Mesendoderm (in vitro differentiated cells): ENCODE results near the gene SNRNP25.
"Not testable (repeated sequence)": the region's sequence is repeated elsewhere in the genome, so short reads cannot be mapped to it uniquely, and the experiment has no call there.

Experiments used
- DNase-seq: peaks from one replicate; pipeline ENCODE4 v3.0.0; 2013
- H2AK5ac ChIP-seq: 2 replicates; pipeline ENCODE4 v1.6.1; 2013; ENCODE audit warnings: low read length, inconsistent platforms
- H2BK120ac ChIP-seq: 2 replicates; pipeline ENCODE4 v1.6.1; 2013; ENCODE audit warnings: low read depth, mild to moderate bottlenecking, low read length, moderate library complexity, mixed read lengths
- H2BK15ac ChIP-seq: replicated peaks from 2 replicates; pipeline ENCODE4 v1.6.1; 2013; ENCODE audit warnings: low read depth, mild to moderate bottlenecking, moderate library complexity
- H2BK5ac ChIP-seq: 2 replicates; pipeline ENCODE4 v1.6.1; 2013; ENCODE audit warnings: low read length, inconsistent platforms
- H3K18ac ChIP-seq: 2 replicates; pipeline ENCODE4 v1.6.1; 2013; ENCODE audit warnings: mild to moderate bottlenecking, low read length, mixed read lengths
- H3K23ac ChIP-seq: one replicate; pipeline ENCODE4 v1.6.1; 2013; ENCODE audit warnings: low read length
- H3K27ac ChIP-seq: 2 replicates; pipeline ENCODE4 v1.5.1; 2013; ENCODE audit warnings: low read depth, mild to moderate bottlenecking, inconsistent platforms, low read length, moderate library complexity
- H3K27me3 ChIP-seq: 2 replicates; pipeline ENCODE4 v1.6.1; 2013; ENCODE audit warnings: low read length, control low read depth, mild to moderate bottlenecking, inconsistent platforms; ENCODE audit not compliant: insufficient read depth, poor library complexity
- H3K36me3 ChIP-seq: 2 replicates; pipeline ENCODE4 v1.6.1; 2013; ENCODE audit warnings: low read length, inconsistent platforms; ENCODE audit not compliant: control insufficient read depth, insufficient read depth
- H3K4ac ChIP-seq: one replicate; pipeline ENCODE4 v1.6.1; 2013; ENCODE audit warnings: low read depth, mild to moderate bottlenecking, low read length, moderate library complexity
- H3K4me1 ChIP-seq: 2 replicates; pipeline ENCODE4 v1.6.1; 2013; ENCODE audit warnings: low read depth, low read length, inconsistent platforms; ENCODE audit not compliant: control insufficient read depth
- H3K4me2 ChIP-seq: 2 replicates; pipeline ENCODE4 v1.6.1; 2013; ENCODE audit warnings: low read length
- H3K4me3 ChIP-seq: 2 replicates; pipeline ENCODE4 v1.5.1; 2013; ENCODE audit warnings: mild to moderate bottlenecking, low read length
- H3K56ac ChIP-seq: one replicate; pipeline ENCODE4 v1.6.1; 2013; ENCODE audit warnings: low read length
- H3K79me1 ChIP-seq: 2 replicates; pipeline ENCODE4 v1.6.1; 2013; ENCODE audit warnings: low read length, inconsistent platforms
- H3K79me2 ChIP-seq: 2 replicates; pipeline ENCODE4 v1.6.1; 2013; ENCODE audit warnings: mild to moderate bottlenecking, low read length; ENCODE audit not compliant: control insufficient read depth, insufficient read depth
- H3K9ac ChIP-seq: 2 replicates; pipeline ENCODE4 v1.6.1; 2013; ENCODE audit warnings: low read length, inconsistent platforms
- H4K5ac ChIP-seq: one replicate; pipeline ENCODE4 v1.6.1; 2013; ENCODE audit warnings: low read length
- H4K8ac ChIP-seq: one replicate; pipeline ENCODE4 v1.6.1; 2013; ENCODE audit warnings: low read depth, mild to moderate bottlenecking, control low read depth, low read length, moderate library complexity
- WGBS: extraction: QIAGEN DNeasy Blood & Tissue Kit; methylation state at CpG from one replicate; pipeline ENCODE4 v1.1.7; 2013; ENCODE audit warnings: low lambda C conversion rate, missing lambda C conversion rate; ENCODE audit not compliant: insufficient coverage; ENCODE audit errors: extremely low coverage; 5-methylcytosine and 5-hydroxymethylcytosine counted together

SNRNP25 gene

GRCh38 chr16:24151-24550 lies 29.5 kb upstream of the SNRNP25 start:
- H3K79me1 ChIP-seq, H3K79me2 ChIP-seq: not testable (repeated sequence)
- WGBS, result no CpG with 5 or more reads among the region's 22 CpGs

GRCh38 chr16:25926-26348 lies 27.7 kb upstream of the SNRNP25 start:
- not testable (repeated sequence) for H2AK5ac ChIP-seq, H3K36me3 ChIP-seq, H4K8ac ChIP-seq, H2BK120ac ChIP-seq, DNase-seq, H3K4me1 ChIP-seq, H2BK5ac ChIP-seq, H3K56ac ChIP-seq, H3K27me3 ChIP-seq, H3K4ac ChIP-seq, H3K27ac ChIP-seq, H3K4me3 ChIP-seq, H3K79me1 ChIP-seq, H4K5ac ChIP-seq, H3K23ac ChIP-seq, H3K4me2 ChIP-seq, H3K9ac ChIP-seq, H2BK15ac ChIP-seq, H3K79me2 ChIP-seq, H3K18ac ChIP-seq
- WGBS, result no CpG with 5 or more reads among the region's 5 CpGs

More at GRCh38 chr16:24151-24550, 29.5 kb upstream of the SNRNP25 start:
- H3K27ac ChIP-seq, DNase-seq, H3K23ac ChIP-seq, H3K9ac ChIP-seq, H3K56ac ChIP-seq, H3K18ac ChIP-seq, H3K4ac ChIP-seq, H2BK5ac ChIP-seq, H2AK5ac ChIP-seq, H3K36me3 ChIP-seq, H3K4me1 ChIP-seq, H4K8ac ChIP-seq, H4K5ac ChIP-seq, H2BK15ac ChIP-seq, H3K4me2 ChIP-seq, H3K27me3 ChIP-seq, H3K4me3 ChIP-seq, H2BK120ac ChIP-seq: not testable (repeated sequence)

GRCh38 chr16:30627-31026 lies 23.0 kb upstream of the SNRNP25 start:
- H2BK15ac ChIP-seq, H2BK5ac ChIP-seq, H3K36me3 ChIP-seq, H4K5ac ChIP-seq, H3K23ac ChIP-seq, H3K9ac ChIP-seq, H3K4me1 ChIP-seq, H3K4me3 ChIP-seq, H3K56ac ChIP-seq, H2BK120ac ChIP-seq, H4K8ac ChIP-seq, H3K4me2 ChIP-seq, H2AK5ac ChIP-seq, DNase-seq, H3K79me2 ChIP-seq, H3K18ac ChIP-seq, H3K79me1 ChIP-seq, H3K27me3 ChIP-seq, H3K4ac ChIP-seq, H3K27ac ChIP-seq: not testable (repeated sequence)
- WGBS, result no CpG with 5 or more reads among the region's 7 CpGs

GRCh38 chr16:33154-33876 lies 20.3 kb upstream of the SNRNP25 start:
- H3K56ac ChIP-seq, H3K79me1 ChIP-seq, H2BK120ac ChIP-seq, H2BK5ac ChIP-seq, H3K27me3 ChIP-seq, H4K8ac ChIP-seq, H3K4me3 ChIP-seq, H3K4me2 ChIP-seq, H3K36me3 ChIP-seq, H3K27ac ChIP-seq, H3K18ac ChIP-seq, H3K9ac ChIP-seq, H3K23ac ChIP-seq, H3K79me2 ChIP-seq, H3K4ac ChIP-seq, H3K4me1 ChIP-seq, H2BK15ac ChIP-seq, H2AK5ac ChIP-seq, DNase-seq, H4K5ac ChIP-seq: not testable (repeated sequence)
- WGBS, result no CpG with 5 or more reads among the region's 8 CpGs

- no peak overlapping the region for H2BK15ac ChIP-seq
- H3K18ac ChIP-seq, result no peak overlapping the region
- H3K27ac ChIP-seq, result no peak overlapping the region
- H2AK5ac ChIP-seq, result no peak overlapping the region
- H4K5ac ChIP-seq, result no peak overlapping the region
- H3K23ac ChIP-seq, result no peak overlapping the region
- WGBS, result no CpG with 5 or more reads among the region's 21 CpGs
- no peak overlapping the region for H4K8ac ChIP-seq
- no peak overlapping the region for H3K9ac ChIP-seq
- no peak overlapping the region for H2BK5ac ChIP-seq
- no peak overlapping the region for H3K4me3 ChIP-seq
- no peak overlapping the region for H3K4me2 ChIP-seq
- no peak for DNase-seq
- H3K79me2 ChIP-seq, result no peaks in the 10 kb centered on the region
- no peaks in the 10 kb centered on the region for H3K27me3 ChIP-seq
- no peak overlapping the region for H3K4ac ChIP-seq
- no peak overlapping the region for H2BK120ac ChIP-seq
- peaks cover 1% of the 10 kb centered on the region for H3K36me3 ChIP-seq
- H3K79me1 ChIP-seq, result no peaks in the 10 kb centered on the region
- H3K4me1 ChIP-seq, result no peaks in the 10 kb centered on the region
- H3K56ac ChIP-seq, result no peak overlapping the region
Observed at GRCh38 chr16:33877-34647, 19.6 kb upstream of the SNRNP25 start.
